Fibroblast of pulmonary artery (primary cell): ENCODE data around the gene TSKS.

Experiments
- DNase-seq: peaks from one replicate; pipeline ENCODE4 v3.0.0-alpha.2; 2010; ENCODE audit warnings: low read depth
- H3K4me3 ChIP-seq: replicated peaks from 2 replicates; pipeline ENCODE4 v1.5.1; 2011; ENCODE audit warnings: low read depth, mild to moderate bottlenecking, control low read depth, low read length, moderate library complexity
- TF ChIP-seq, protein P1 (sequence below): IDR thresholded peaks from 2 replicates; pipeline ENCODE4 v1.5.1; 2011; ENCODE audit warnings: mild to moderate bottlenecking, control low read depth, low read length, inconsistent platforms; ENCODE audit errors: missing control alignments

TSKS gene

DNA sequence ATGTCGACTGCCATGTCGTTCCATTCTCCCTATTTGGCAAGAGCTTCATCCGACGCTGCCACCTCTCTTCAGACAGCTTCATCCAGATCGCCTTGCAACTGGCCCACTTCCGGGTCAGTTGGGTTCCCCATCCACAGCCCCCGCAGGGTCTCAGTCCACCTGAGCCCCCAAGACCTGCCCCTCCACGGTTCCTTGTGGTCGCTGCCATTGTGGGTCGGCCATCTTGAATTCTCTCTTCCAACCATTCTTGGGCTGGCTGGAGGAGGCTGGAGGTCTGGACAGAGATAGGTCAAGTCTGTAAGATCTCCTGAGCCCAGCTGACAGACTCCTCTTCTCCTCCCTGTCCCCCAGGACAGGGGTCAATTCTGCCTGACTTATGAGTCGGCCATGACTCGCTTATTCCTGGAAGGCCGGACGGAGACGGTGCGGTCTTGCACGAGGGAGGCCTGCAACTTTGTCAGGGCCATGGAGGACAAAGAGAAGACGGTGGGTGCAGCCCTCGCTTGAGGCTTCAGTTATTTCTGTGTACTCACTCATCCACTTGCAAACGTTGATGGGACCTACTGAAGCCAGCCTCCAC, 52.6 kb downstream of the TSKS start:
- H3K4me3 ChIP-seq: no peak overlapping the region
- DNase-seq: peak; percentile 40
- TF ChIP-seq, protein P1, sequence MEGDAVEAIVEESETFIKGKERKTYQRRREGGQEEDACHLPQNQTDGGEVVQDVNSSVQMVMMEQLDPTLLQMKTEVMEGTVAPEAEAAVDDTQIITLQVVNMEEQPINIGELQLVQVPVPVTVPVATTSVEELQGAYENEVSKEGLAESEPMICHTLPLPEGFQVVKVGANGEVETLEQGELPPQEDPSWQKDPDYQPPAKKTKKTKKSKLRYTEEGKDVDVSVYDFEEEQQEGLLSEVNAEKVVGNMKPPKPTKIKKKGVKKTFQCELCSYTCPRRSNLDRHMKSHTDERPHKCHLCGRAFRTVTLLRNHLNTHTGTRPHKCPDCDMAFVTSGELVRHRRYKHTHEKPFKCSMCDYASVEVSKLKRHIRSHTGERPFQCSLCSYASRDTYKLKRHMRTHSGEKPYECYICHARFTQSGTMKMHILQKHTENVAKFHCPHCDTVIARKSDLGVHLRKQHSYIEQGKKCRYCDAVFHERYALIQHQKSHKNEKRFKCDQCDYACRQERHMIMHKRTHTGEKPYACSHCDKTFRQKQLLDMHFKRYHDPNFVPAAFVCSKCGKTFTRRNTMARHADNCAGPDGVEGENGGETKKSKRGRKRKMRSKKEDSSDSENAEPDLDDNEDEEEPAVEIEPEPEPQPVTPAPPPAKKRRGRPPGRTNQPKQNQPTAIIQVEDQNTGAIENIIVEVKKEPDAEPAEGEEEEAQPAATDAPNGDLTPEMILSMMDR: no peak

DNA sequence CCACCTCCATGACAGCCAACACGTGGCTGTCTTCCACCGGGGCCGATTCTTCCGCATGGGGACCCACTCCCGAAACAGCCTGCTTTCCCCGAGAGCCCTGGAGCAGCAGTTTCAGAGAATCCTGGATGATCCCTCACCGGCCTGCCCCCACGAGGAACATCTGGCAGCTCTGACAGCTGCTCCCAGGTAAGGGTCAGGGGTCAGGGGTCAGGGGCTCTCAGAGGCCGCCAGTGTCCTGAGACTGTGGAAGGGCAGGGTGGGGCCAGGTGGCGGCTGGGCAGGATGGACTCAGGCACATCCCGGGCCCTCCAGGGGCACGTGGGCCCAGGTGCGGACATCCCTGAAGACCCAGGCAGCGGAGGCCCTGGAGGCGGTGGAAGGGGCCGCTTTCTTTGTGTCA, 57.2 kb downstream of the TSKS start:
- TF ChIP-seq, protein P1: no peak
- no peak for DNase-seq
- no peak overlapping the region for H3K4me3 ChIP-seq

DNA sequence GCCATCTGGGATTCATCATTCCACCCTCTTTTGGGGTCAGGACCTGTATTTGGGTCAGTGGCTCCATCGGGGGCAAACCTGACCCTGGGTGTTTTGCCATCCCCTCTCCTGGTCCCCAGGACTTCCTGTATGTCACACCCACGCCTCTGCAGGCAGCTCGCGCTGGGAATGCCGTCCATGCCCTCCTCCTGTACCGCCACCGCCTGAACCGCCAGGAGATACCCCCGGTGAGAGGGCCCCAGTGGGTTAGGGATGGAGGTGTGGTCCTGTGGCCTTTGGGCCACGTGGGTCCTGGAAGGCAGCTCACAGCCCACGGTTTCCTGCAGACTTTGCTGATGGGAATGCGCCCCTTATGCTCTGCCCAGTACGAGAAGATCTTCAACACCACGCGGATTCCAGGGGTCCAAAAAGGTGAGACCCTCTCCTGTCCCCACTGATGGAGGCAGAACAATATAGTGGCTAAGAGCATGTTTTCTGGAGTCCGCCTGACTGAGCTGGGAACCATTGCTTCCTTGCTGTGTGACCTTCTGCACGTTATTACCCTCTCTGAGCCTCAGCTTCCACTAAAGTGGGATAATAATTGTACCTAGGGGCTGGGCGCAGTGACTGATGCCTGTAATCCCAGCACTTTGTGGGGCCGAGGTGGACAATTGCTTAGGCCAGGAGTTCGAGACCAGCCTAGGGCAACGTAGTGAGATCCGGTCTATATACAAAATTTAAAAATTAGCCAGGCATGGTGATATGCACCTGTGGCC, 58.0 kb downstream of the TSKS start:
- no peak for DNase-seq
- H3K4me3 ChIP-seq: no peak overlapping the region
- TF ChIP-seq, protein P1: no peak

DNA sequence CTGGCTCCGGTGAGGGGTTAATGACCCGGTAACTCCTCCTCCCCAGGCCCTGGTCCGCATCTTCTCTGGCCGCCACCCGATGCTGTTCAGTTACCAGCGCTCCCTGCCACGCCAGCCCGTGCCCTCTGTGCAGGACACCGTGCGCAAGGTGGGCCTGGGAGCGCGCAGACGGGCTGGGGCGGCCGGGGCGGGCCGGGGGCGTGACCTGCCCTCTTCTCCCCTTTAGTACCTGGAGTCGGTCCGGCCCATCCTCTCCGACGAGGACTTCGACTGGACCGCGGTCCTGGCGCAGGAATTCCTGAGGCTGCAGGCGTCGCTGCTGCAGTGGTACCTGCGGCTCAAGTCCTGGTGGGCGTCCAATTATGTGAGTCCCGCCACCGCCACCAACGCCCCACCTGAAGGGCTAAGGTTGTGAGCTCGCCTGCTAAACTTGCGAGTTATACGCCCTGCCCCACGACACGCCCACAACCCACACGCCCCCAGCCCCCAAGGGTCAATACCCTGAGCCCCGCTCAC, 61.8 kb downstream of the TSKS start:
- TF ChIP-seq, protein P1: no peak
- no peak for DNase-seq
- H3K4me3 ChIP-seq: no peak overlapping the region

DNA sequence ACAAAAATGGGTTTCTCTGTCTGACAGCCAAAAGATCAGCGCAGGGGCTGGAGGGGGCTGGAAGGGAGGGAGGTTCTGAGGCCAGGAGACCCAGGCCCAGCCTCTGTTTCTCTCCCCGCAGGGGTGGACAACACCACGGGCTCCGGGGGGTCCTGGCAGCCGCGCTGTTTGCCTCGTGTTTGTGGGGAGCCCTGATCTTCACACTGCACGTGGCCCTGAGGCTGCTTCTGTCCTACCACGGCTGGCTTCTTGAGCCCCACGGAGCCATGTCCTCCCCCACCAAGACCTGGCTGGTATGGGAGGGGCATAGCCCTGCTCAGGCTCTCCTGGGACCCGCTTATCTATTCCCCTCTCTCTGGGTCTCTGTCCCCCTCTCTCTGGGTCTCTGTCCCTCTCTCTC, 62.5 kb downstream of the TSKS start:
- DNase-seq: no peak
- H3K4me3 ChIP-seq: no peak overlapping the region
- TF ChIP-seq, protein P1: no peak

DNA sequence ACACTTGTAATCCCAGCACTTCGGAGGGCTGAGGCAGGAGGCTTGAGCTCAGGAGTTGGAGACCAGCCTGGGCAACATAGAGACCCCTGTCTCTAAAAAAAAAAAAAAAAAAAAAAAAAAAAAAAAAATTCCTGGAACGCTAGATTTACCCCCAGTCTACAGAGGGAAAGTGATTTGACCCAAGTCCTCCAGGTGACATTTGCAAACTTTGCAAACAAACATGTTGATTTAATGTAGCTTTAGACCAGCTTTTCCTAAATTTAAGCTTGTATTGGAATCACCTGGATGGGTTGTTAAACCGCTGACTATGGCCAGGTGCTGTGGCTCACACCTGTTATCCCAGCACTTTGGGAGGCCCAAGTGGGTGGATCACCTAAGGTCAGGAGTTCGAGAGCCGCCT, 63.7 kb downstream of the TSKS start:
- TF ChIP-seq, protein P1: no peak
- H3K4me3 ChIP-seq: no peak overlapping the region
- DNase-seq: no peak

DNA sequence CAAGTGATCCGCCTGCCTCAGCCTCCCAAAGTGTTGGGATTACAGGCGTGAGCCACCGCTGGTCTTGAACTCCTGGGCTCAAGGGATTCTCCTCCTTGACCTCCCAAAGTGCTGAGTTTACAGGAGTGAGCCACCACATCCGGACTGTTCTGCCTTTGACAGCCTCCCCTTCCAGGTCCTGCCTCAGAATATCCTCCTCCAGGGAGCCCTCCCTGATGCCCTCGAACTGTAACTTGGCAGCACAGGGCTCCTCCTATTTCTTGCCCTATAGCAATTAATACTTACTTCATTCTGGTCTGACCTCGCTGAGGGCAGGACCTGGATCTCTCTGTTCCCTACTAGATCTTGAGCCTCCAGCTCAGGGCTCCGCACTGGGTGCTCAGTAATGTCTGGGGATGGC, 66.2 kb downstream of the TSKS start:
- TF ChIP-seq, protein P1: no peak
- no peak for DNase-seq
- H3K4me3 ChIP-seq: no peak overlapping the region
